ENCODE measurements around the gene OAS1.

- no peak for TF ChIP-seq CTCF (IDR thresholded peaks at IDR 0.05)
- no peak for TF ChIP-seq POLR2AphosphoS5 (IDR thresholded peaks at IDR 0.05)
These were observed 25.2 kb upstream of the OAS1 start for GRCh38 chr12:112881602-112882001.
